HCT116 (cell line): ENCODE results near the gene SCN4B. TPM values are rescaled to one million over a fixed set of nuclear protein-coding genes. Genes with fewer than 3 reads are reported as not detected.

ENCODE experiments used
- ATAC-seq: fragments of 200-7000 bp; cut with Tn5 transposase; 2 replicates; pipeline ENCODE4 v1.9.1; 2020; ENCODE audit warnings: mild to moderate bottlenecking, moderate library complexity
- BruUV-seq: library from RNA; stranded (reverse); fragments of 400-500 nt; replicated peaks from 2 replicates; lab custom pipeline; 2021; lab: Mats Ljungman, UMichigan
- CTCF ChIA-PET: fragments of 300-600 bp; sonication (Branson Sonifier 250); formaldehyde crosslinking; loops from one replicate; lab custom pipeline; 2021; ENCODE audit warnings: antibody characterized with exemption; lab: Charles Lee
- POLR2A ChIA-PET: fragments of 300-600, 350-600 bp; sonication (Branson Sonifier 250); formaldehyde crosslinking; loops from one replicate; lab custom pipeline; 2021; ENCODE audit warnings: antibody characterized with exemption; lab: Charles Lee
- RAD21 ChIA-PET, 2 experiments: fragments of 300-600 bp; sonication (Branson Sonifier 250); formaldehyde crosslinking; loops; one replicate each; lab custom pipeline; 2023; ENCODE audit warnings: low total read pairs in 2 of 2; ENCODE audit not compliant: uncharacterized antibody in 2 of 2, unreplicated experiment in 2 of 2, low non-redundant PET in 1 of 2; lab: Charles Lee
- DNase-seq: peaks from one replicate; pipeline ENCODE4 v3.0.0-alpha.2; 2010; ENCODE audit warnings: low read depth, low spot score
- H2AFZ ChIP-seq: fragments of 200-600 bp; shearing (Covaris generic), sonication (generic); 2 replicates; pipeline ENCODE4 v1.6.1; 2017; ENCODE audit warnings: low read depth, mixed run types, mixed read lengths, antibody characterized with exemption, low read length; ENCODE audit not compliant: poor library complexity, severe bottlenecking
- H3K27ac ChIP-seq: 2 replicates; pipeline ENCODE4 v1.5.1; 2012; ENCODE audit warnings: low read depth, low read length
- H3K27me3 ChIP-seq: fragments of 200-600 bp; sonication (generic); 2 replicates; pipeline ENCODE4 v1.6.1; 2016; ENCODE audit warnings: mixed run types, low read length, mixed read lengths; ENCODE audit not compliant: insufficient read depth
- H3K36me3 ChIP-seq, 2 experiments: fragments of 200-500 bp in 1 of 2; fragments of 200-600 bp in 1 of 2; sonication (Bioruptor generic) in 1 of 2; sonication (generic) in 1 of 2; 2 replicates each; pipeline versions ENCODE4 v1.5.1 to v1.6.1; 2014 to 2016; ENCODE audit warnings: low read length in 2 of 2, inconsistent platforms in 1 of 2, mixed read lengths in 1 of 2, mixed run types in 1 of 2; ENCODE audit not compliant: insufficient read depth in 2 of 2, control insufficient read depth in 1 of 2
- H3K4me1 ChIP-seq, 2 experiments: fragments of 200-600 bp in 1 of 2; sonication (generic) in 1 of 2; 2 replicates each; pipeline versions ENCODE4 v1.5.1 to v1.6.1; 2012 to 2017; ENCODE audit warnings: low read length in 2 of 2, inconsistent platforms in 1 of 2, mild to moderate bottlenecking in 1 of 2, mixed read lengths in 1 of 2, mixed run types in 1 of 2, moderate library complexity in 1 of 2; ENCODE audit not compliant: insufficient read depth in 2 of 2, control insufficient read depth in 1 of 2
- H3K4me2 ChIP-seq: fragments of 200-600 bp; sonication (generic); 2 replicates; pipeline ENCODE4 v1.6.1; 2017; ENCODE audit warnings: mixed run types, low read length, mixed read lengths
- H3K4me3 ChIP-seq, 2 experiments: fragments of 200-600 bp in 1 of 2; sonication (generic) in 1 of 2; replicated peaks in 1 of 2; 2 replicates each; pipeline ENCODE4 v1.5.1; 2011 to 2016; ENCODE audit warnings: low read length in 2 of 2, control low read depth in 1 of 2, low read depth in 1 of 2, mild to moderate bottlenecking in 1 of 2, mixed read lengths in 1 of 2, mixed run types in 1 of 2
- H3K79me2 ChIP-seq: fragments of 200-600 bp; sonication (generic); 2 replicates; pipeline ENCODE4 v1.6.1; 2017; ENCODE audit warnings: mild to moderate bottlenecking, mixed run types, low read length, moderate library complexity, mixed read lengths; ENCODE audit not compliant: insufficient read depth
- H3K9ac ChIP-seq: fragments of 200-600 bp; sonication (generic); 2 replicates; pipeline ENCODE4 v1.6.1; 2016; ENCODE audit warnings: low read length, mixed read lengths
- H3K9me2 ChIP-seq: fragments of 200-600 bp; sonication (generic), shearing (Covaris generic); 2 replicates; pipeline ENCODE4 v1.6.1; 2017; ENCODE audit warnings: mixed run types, mild to moderate bottlenecking, moderate library complexity; ENCODE audit not compliant: insufficient read depth
- H3K9me3 ChIP-seq, 2 experiments: fragments of 200-500 bp in 1 of 2; fragments of 200-600 bp in 1 of 2; sonication (Bioruptor generic) in 1 of 2; sonication (generic) in 1 of 2; 2 replicates each; pipeline ENCODE4 v1.6.1; 2014 to 2017; ENCODE audit warnings: low read length in 2 of 2, mixed read lengths in 2 of 2, inconsistent platforms in 1 of 2, low read depth in 1 of 2, mild to moderate bottlenecking in 1 of 2, mixed run types in 1 of 2, moderate library complexity in 1 of 2; ENCODE audit not compliant: control insufficient read depth in 1 of 2, insufficient read depth in 1 of 2
- H4K20me1 ChIP-seq: fragments of 200-600 bp; sonication (generic), shearing (Covaris generic); 2 replicates; pipeline ENCODE4 v1.6.1; 2017; ENCODE audit warnings: mixed run types, mild to moderate bottlenecking, moderate library complexity; ENCODE audit not compliant: insufficient read depth
- ATF3 ChIP-seq: IDR thresholded peaks from 2 replicates; pipeline ENCODE4 v1.6.1; 2012
- CBX3 ChIP-seq: IDR thresholded peaks from 2 replicates; pipeline ENCODE4 v1.6.1; 2012; ENCODE audit warnings: low read depth
- CTCF ChIP-seq, 3 experiments: fragments of 200-600 bp in 1 of 3; sonication (generic) in 1 of 3; IDR thresholded peaks in 2 of 3; conservative IDR thresholded peaks in 1 of 3; 2 replicates each; pipeline ENCODE4 v1.5.1; 2012 to 2017; ENCODE audit warnings: low read depth in 2 of 3, low read length in 2 of 3, antibody characterized with exemption in 1 of 3, borderline replicate concordance in 1 of 3, control low read depth in 1 of 3, mild to moderate bottlenecking in 1 of 3, mixed read lengths in 1 of 3, mixed run types in 1 of 3, moderate library complexity in 1 of 3; ENCODE audit not compliant: insufficient read depth in 1 of 3
- EGR1 ChIP-seq: IDR thresholded peaks from 2 replicates; pipeline ENCODE4 v1.6.1; 2012; ENCODE audit warnings: low read depth
- ELF1 ChIP-seq: IDR thresholded peaks from 2 replicates; pipeline ENCODE4 v1.6.1; 2012; ENCODE audit warnings: low read depth, borderline replicate concordance
- EZH2 ChIP-seq: fragments of 200-600 bp; sonication (generic); IDR thresholded peaks from 2 replicates; pipeline ENCODE4 v1.6.1; 2017; ENCODE audit warnings: antibody characterized with exemption, mixed run types
- EZH2phosphoT487 ChIP-seq: fragments of 200-600 bp; IDR thresholded peaks from 2 replicates; pipeline ENCODE4 v1.6.1; 2018; ENCODE audit warnings: antibody characterized with exemption, borderline replicate concordance
- FOSL1 ChIP-seq: IDR thresholded peaks from 2 replicates; pipeline ENCODE4 v1.6.1; 2012; ENCODE audit warnings: low read depth
- JUND ChIP-seq: IDR thresholded peaks from 2 replicates; pipeline ENCODE4 v1.6.1; 2012
- MAX ChIP-seq: IDR thresholded peaks from 2 replicates; pipeline ENCODE4 v1.6.1; 2012
- POLR2A ChIP-seq: IDR thresholded peaks from 2 replicates; pipeline ENCODE4 v1.7.0; 2011; ENCODE audit warnings: borderline replicate concordance; ENCODE audit not compliant: insufficient read depth, insufficient read length; ENCODE audit errors: extremely low read depth
- POLR2AphosphoS5 ChIP-seq: IDR thresholded peaks from 2 replicates; pipeline ENCODE4 v1.6.1; 2011; ENCODE audit warnings: mild to moderate bottlenecking, low read depth, low read length, moderate library complexity
- REST ChIP-seq: IDR thresholded peaks from 2 replicates; pipeline ENCODE4 v1.6.1; 2012; ENCODE audit warnings: low read depth
- SIN3A ChIP-seq: IDR thresholded peaks from 2 replicates; pipeline ENCODE4 v1.6.1; 2012; ENCODE audit warnings: low read depth
- SP1 ChIP-seq: IDR thresholded peaks from 2 replicates; pipeline ENCODE4 v1.6.1; 2012; ENCODE audit warnings: low read depth
- SRF ChIP-seq: IDR thresholded peaks from 2 replicates; pipeline ENCODE4 v1.6.1; 2012; ENCODE audit warnings: low read depth
- TCF7L2 ChIP-seq: IDR thresholded peaks from 2 replicates; pipeline ENCODE4 v1.7.0; 2011; ENCODE audit warnings: borderline replicate concordance, inconsistent platforms; ENCODE audit not compliant: insufficient read depth, insufficient read length; ENCODE audit errors: extremely low read depth
- ZBTB33 ChIP-seq: IDR thresholded peaks from 2 replicates; pipeline ENCODE4 v1.6.1; 2011; ENCODE audit warnings: mild to moderate bottlenecking, low read length, moderate library complexity; ENCODE audit not compliant: insufficient replicate concordance; ENCODE audit errors: extremely low read depth
- ZFX ChIP-seq: fragments of 450-650 bp; IDR thresholded peaks from 2 replicates; pipeline ENCODE4 v1.6.1; 2017
- intact Hi-C: fragments of 100-400 bp; cut with micrococcal nuclease; formaldehyde crosslinking; loops from 2 replicates; pipeline ENCODE4 v1.10.0; 2022
- total RNA-seq: library from RNA; stranded (reverse); gene quantifications from one replicate; pipeline ENCODE4 v1.2.1, GENCODE V29; 2021; ENCODE audit not compliant: unreplicated experiment

SCN4B gene
- total RNA-seq, 1 experiment from 2014 or later: 0.32 TPM

- TF ChIP-seq POLR2A (no peak), REST (no peak), CBX3 (no peak), EGR1 (no peak), CTCF (IDR thresholded peaks at IDR 0.05 in 2 of 3, conservative IDR thresholded peaks at IDR 0.05 in 1 of 3; ENCODE audit: borderline replicate concordance in 1 of 3, insufficient read depth in 1 of 3, low read depth in 2 of 3, low read length in 2 of 3) (no peak), POLR2AphosphoS5 (no peak), SP1 (no peak), ELF1 (no peak), TCF7L2 (no peak), MAX (no peak), ATF3 (no peak), FOSL1 (no peak), ZBTB33 (no peak), ZFX (no peak), EZH2 (no peak), JUND (no peak), SRF (no peak), SIN3A (no peak), EZH2phosphoT487 (no peak)
- CTCF ChIA-PET: no interaction called here
- Histone ChIP-seq H3K27ac (no peak overlapping the region), H4K20me1 (no peaks in the 10 kb centered on the region), H3K4me1 (peaks cover 0 to 6% of the 10 kb centered on the region in 2 experiments; a peak in 1 of 4 replicates), H3K4me3 (no peak overlapping the region), H3K36me3 (no peaks in the 10 kb centered on the region), H3K79me2 (no peaks in the 10 kb centered on the region), H2AFZ (no peak overlapping the region), H3K9ac (no peak overlapping the region), H3K9me2 (no peaks in the 10 kb centered on the region), H3K4me2 (no peak overlapping the region), H3K9me3 (no peaks in the 10 kb centered on the region), H3K27me3 (no peaks in the 10 kb centered on the region)
- DNase-seq (no peak), ATAC-seq (no peak)
- no TSS peak for BruUV-seq
- intact Hi-C loops: no loop called here
- POLR2A ChIA-PET: no interaction called here
- RAD21 ChIA-PET: no interaction called here
Observed at GRCh38 chr11:118102721-118103261, 49.8 kb downstream of the SCN4B start.
